Subcutaneous adipose tissue (tissue), 4 donors: ENCODE results near the gene MYH9. TPM values are rescaled to one million over a fixed set of nuclear protein-coding genes. Genes with fewer than 3 reads are reported as not detected.

Source experiments
- total RNA-seq, 4 donors: library from RNA; depleted of rRNA; stranded (reverse); fragments of >200 nt; gene quantifications; one replicate each; pipeline ENCODE4 v1.1.0, GENCODE V29; 2016
- TF ChIP-seq, protein P1 (sequence below): fragments of 450-650 bp; IDR thresholded peaks from one replicate; pipeline ENCODE4 v1.5.1; 2016; ENCODE audit warnings: low read depth, mild to moderate bottlenecking, control low read depth, antibody characterized with exemption, moderate library complexity

The MYH9 gene
- total RNA-seq, 4 donors from 2014 or later: 187 to 410 (median 233) TPM

GRCh38 chr22:36343720-36344105 is 44.1 kb downstream of the MYH9 start:
- TF ChIP-seq, protein P1, sequence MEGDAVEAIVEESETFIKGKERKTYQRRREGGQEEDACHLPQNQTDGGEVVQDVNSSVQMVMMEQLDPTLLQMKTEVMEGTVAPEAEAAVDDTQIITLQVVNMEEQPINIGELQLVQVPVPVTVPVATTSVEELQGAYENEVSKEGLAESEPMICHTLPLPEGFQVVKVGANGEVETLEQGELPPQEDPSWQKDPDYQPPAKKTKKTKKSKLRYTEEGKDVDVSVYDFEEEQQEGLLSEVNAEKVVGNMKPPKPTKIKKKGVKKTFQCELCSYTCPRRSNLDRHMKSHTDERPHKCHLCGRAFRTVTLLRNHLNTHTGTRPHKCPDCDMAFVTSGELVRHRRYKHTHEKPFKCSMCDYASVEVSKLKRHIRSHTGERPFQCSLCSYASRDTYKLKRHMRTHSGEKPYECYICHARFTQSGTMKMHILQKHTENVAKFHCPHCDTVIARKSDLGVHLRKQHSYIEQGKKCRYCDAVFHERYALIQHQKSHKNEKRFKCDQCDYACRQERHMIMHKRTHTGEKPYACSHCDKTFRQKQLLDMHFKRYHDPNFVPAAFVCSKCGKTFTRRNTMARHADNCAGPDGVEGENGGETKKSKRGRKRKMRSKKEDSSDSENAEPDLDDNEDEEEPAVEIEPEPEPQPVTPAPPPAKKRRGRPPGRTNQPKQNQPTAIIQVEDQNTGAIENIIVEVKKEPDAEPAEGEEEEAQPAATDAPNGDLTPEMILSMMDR: no peak

- TF ChIP-seq, protein P1: no peak
Measured at GRCh38 chr22:36343070-36343719, 44.6 kb downstream of the MYH9 start.

- TF ChIP-seq, protein P1: no peak
Measured at GRCh38 chr22:36341640-36342041, 46.1 kb downstream of the MYH9 start.

DNA sequence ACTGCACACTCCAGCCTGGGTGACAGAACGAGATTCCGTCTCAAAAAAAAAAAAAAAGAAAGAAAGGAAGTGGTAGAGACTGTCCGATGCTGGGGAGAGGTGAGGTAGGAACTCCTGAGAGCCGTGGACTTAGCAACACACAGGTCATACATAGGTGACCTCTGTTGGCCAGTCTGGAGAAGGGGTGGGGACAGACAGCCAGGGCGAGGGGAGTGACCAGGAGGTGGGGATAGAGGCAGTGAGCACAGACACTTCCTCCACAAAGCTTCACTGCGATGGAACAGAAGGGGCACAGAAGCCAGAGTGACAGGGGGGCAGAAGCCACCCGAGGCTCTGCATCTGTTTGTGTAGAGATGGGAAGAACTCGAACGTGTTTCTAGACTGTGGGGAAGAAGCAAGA is 47.1 kb downstream of the MYH9 start:
- TF ChIP-seq, protein P1: no peak

- TF ChIP-seq, protein P1: no peak
Measured at GRCh38 chr22:36339171-36340065, 48.3 kb downstream of the MYH9 start.

- TF ChIP-seq, protein P1: no peak
Measured at GRCh38 chr22:36337365-36338130, 50.2 kb downstream of the MYH9 start.
